GM18861 (cell line): ENCODE data around the gene CUL4B.
"Not testable (repeated sequence)": the region's sequence is repeated elsewhere in the genome, so short reads cannot be mapped to it uniquely, and the experiment has no call there.

Experiments
- ATAC-seq: cut with Tn5 transposase; IDR thresholded peaks from one replicate; pipeline ENCODE4 v1.9.1; 2021; ENCODE audit not compliant: unreplicated experiment

Gene CUL4B

GRCh38 chrX:120534413-120535205 is 26.2 kb downstream of the CUL4B start:
- ATAC-seq = no peak

GRCh38 chrX:120522820-120523219 is 37.9 kb downstream of the CUL4B start:
- ATAC-seq = no peak

GRCh38 chrX:120517936-120518335 is 42.8 kb downstream of the CUL4B start:
- ATAC-seq = no peak

GRCh38 chrX:120514236-120514635 is 46.5 kb downstream of the CUL4B start:
- no peak for ATAC-seq

- no peak for ATAC-seq
Observed at GRCh38 chrX:120512627-120513026, 48.1 kb downstream of the CUL4B start.

GRCh38 chrX:120512222-120512621 is 48.5 kb downstream of the CUL4B start:
- no peak for ATAC-seq

- ATAC-seq = no peak
Observed at GRCh38 chrX:120504569-120504968, 56.2 kb downstream of the CUL4B start.

- no peak for ATAC-seq
Observed at GRCh38 chrX:120499301-120500072, 61.3 kb downstream of the CUL4B start.

- ATAC-seq = not testable (repeated sequence)
Observed at GRCh38 chrX:120490119-120490518, 70.6 kb downstream of the CUL4B start.

- ATAC-seq = no peak
Observed at GRCh38 chrX:120486786-120487185, 74.0 kb downstream of the CUL4B start.

GRCh38 chrX:120485638-120486520 is 74.9 kb downstream of the CUL4B start:
- peak; percentile 58 for ATAC-seq

GRCh38 chrX:120485315-120485637 is 75.5 kb downstream of the CUL4B start:
- peak; percentile 11 for ATAC-seq

GRCh38 chrX:120477453-120477852 is 83.3 kb downstream of the CUL4B start:
- no peak for ATAC-seq

- ATAC-seq = no peak
Observed at GRCh38 chrX:120476714-120477113, 84.0 kb downstream of the CUL4B start.

GRCh38 chrX:120475447-120475846 is 85.3 kb downstream of the CUL4B start:
- ATAC-seq = not testable (repeated sequence)
